Breast epithelium (tissue), 3 donors: ENCODE measurements around the gene CSH2.

Experiments used
- CTCF ChIP-seq, 3 donors: fragments of 450-650 bp; IDR thresholded peaks; one replicate each; pipeline ENCODE4 v1.5.1; 2016 to 2017; ENCODE audit warnings: antibody characterized with exemption in 3 of 3, mild to moderate bottlenecking in 3 of 3, moderate library complexity in 3 of 3
- POLR2A ChIP-seq: fragments of 450-650 bp; IDR thresholded peaks from one replicate; pipeline ENCODE4 v1.6.1; 2016; ENCODE audit warnings: antibody characterized with exemption, mild to moderate bottlenecking, moderate library complexity
- POLR2AphosphoS5 ChIP-seq, 3 donors: sonication (generic); formaldehyde crosslinking; IDR thresholded peaks; one replicate each; pipeline ENCODE4 v1.6.1; 2017; ENCODE audit warnings: antibody characterized with exemption in 3 of 3

GRCh38 chr17:63843910-63844677 is 29.4 kb downstream of the CSH2 start:
- TF ChIP-seq CTCF (IDR thresholded peaks at IDR 0.05) (no peak), POLR2A (no peak), POLR2AphosphoS5 (IDR thresholded peaks at IDR 0.05) (no peak)
